COLO668 (cell line): Measurements from ENCODE around the gene CRADD.
"Not testable (repeated sequence)": the region's sequence is repeated elsewhere in the genome, so short reads cannot be mapped to it uniquely, and the experiment has no call there.

Experiments
- DNase-seq: peaks from one replicate; lab custom pipeline; 2025; ENCODE audit not compliant: unreplicated experiment; lab: John Stamatoyannopoulos, UW

Gene CRADD

GRCh38 chr12:93922583-93923006, 245.4 kb downstream of the CRADD start:
- DNase-seq = no peak

- no peak for DNase-seq
Observed at GRCh38 chr12:93924367-93924766, 247.2 kb downstream of the CRADD start.

GRCh38 chr12:93925585-93926205, 248.5 kb downstream of the CRADD start:
- DNase-seq = no peak

- no peak for DNase-seq
Observed at GRCh38 chr12:93926237-93926636, 249.1 kb downstream of the CRADD start.

- DNase-seq = not testable (repeated sequence)
Observed at GRCh38 chr12:93929081-93929480, 251.9 kb downstream of the CRADD start.

- DNase-seq = no peak
Observed at GRCh38 chr12:93937812-93938211, 260.6 kb downstream of the CRADD start.

GRCh38 chr12:93938317-93938716, 261.1 kb downstream of the CRADD start:
- no peak for DNase-seq

GRCh38 chr12:93938931-93939330, 261.8 kb downstream of the CRADD start:
- no peak for DNase-seq

- no peak for DNase-seq
Observed at GRCh38 chr12:93939641-93940325, 262.6 kb downstream of the CRADD start.

GRCh38 chr12:93943780-93944179, 266.6 kb downstream of the CRADD start:
- no peak for DNase-seq

GRCh38 chr12:93944201-93944600, 267.0 kb downstream of the CRADD start:
- no peak for DNase-seq
